Epithelial cell of umbilical artery (primary cell): ENCODE results near the gene IQCF5. TPM values are rescaled to one million over a fixed set of nuclear protein-coding genes. Genes with fewer than 3 reads are reported as not detected.

Experiments used
- total RNA-seq: library from RNA; depleted of rRNA; stranded (reverse); fragments of >200 nt; gene quantifications from 2 replicates; pipeline ENCODE4 v1.2.3, GENCODE V29; 2014

IQCF5 gene
- total RNA-seq = not detected in 2 replicates

GRCh38 chr3:51875501-51875900 lies at the start of gene IQCF5:
Gene IQCF5, minus strand, starts transcription at chr3:51875601. Its CDS starts 70 bp downstream, at chr3:51875531.

GRCh38 chr3:51860703-51861665 lies 14.4 kb downstream of the IQCF5 start, which contains the start of gene IQCF2:
Gene IQCF2, plus strand, starts transcription at chr3:51861615. Its CDS starts 52 bp downstream, at chr3:51861667.

Other genes starting within 250 kb of the IQCF5 start
- 34.8 and 43.0 TPM in 2 replicates for gene TEX264, start 204.3 kb downstream of the IQCF5 start, total RNA-seq
- gene GRM2, start 168.5 kb downstream of the IQCF5 start, total RNA-seq = not detected in 2 replicates
- gene IQCF6, start 96.4 kb downstream of the IQCF5 start, total RNA-seq = not detected in 2 replicates
- gene IQCF2, start 14.0 kb downstream of the IQCF5 start, total RNA-seq = not detected in 2 replicates
- not detected in 2 replicates for gene IQCF1, start 27.8 kb upstream of the IQCF5 start, total RNA-seq
- 35.4 and 48.5 TPM in 2 replicates for gene RRP9, start 66.3 kb upstream of the IQCF5 start, total RNA-seq
- 7.1 and 7.8 TPM in 2 replicates for gene PARP3, start 66.8 kb upstream of the IQCF5 start, total RNA-seq
- under 0.01 TPM in 1 of 2 replicates, not detected in the other for gene GPR62, start 79.8 kb upstream of the IQCF5 start, total RNA-seq
- gene PCBP4, start 91.9 kb upstream of the IQCF5 start, total RNA-seq = 20.1 and 26.0 TPM in 2 replicates
- gene ABHD14B, start 98.4 kb upstream of the IQCF5 start, total RNA-seq = 10.1 and 11.6 TPM in 2 replicates
- 5.5 and 7.9 TPM in 2 replicates for gene ABHD14A, start 99.5 kb upstream of the IQCF5 start, total RNA-seq
- gene ACY1, start 107.9 kb upstream of the IQCF5 start, total RNA-seq = 15.6 and 19.8 TPM in 2 replicates
- gene RPL29, start 120.3 kb upstream of the IQCF5 start, total RNA-seq = 1,157 and 1,199 TPM in 2 replicates
- gene DUSP7, start 181.0 kb upstream of the IQCF5 start, total RNA-seq = 9.6 and 10.4 TPM in 2 replicates